H9 (cell line): ENCODE results near the gene PPP1R15A. TPM values are rescaled to one million over a fixed set of nuclear protein-coding genes. Genes with fewer than 3 reads are reported as not detected.

ENCODE experiments used
- DNase-seq: peaks from one replicate; pipeline ENCODE4 v3.0.0-alpha.2; 2017
- H2AFZ ChIP-seq: one replicate; pipeline ENCODE4 v1.6.1; 2013; ENCODE audit warnings: mild to moderate bottlenecking, low read length, control low read depth, moderate library complexity
- H2AK5ac ChIP-seq: 2 replicates; pipeline ENCODE4 v1.6.1; 2013; ENCODE audit warnings: low read length, control low read depth, mixed read lengths; ENCODE audit not compliant: insufficient read length
- H2BK120ac ChIP-seq: one replicate; pipeline ENCODE4 v1.6.1; 2013; ENCODE audit warnings: low read depth, mild to moderate bottlenecking, low read length, control low read depth, inconsistent platforms; ENCODE audit not compliant: poor library complexity, severe bottlenecking
- H2BK12ac ChIP-seq: 2 replicates; pipeline ENCODE4 v1.6.1; 2013; ENCODE audit warnings: low read length, control low read depth, mixed read lengths, low read depth; ENCODE audit not compliant: insufficient read length
- H2BK15ac ChIP-seq: 2 replicates; pipeline ENCODE4 v1.6.1; 2013; ENCODE audit warnings: low read depth, low read length, control low read depth
- H2BK20ac ChIP-seq: one replicate; pipeline ENCODE4 v1.6.1; 2013; ENCODE audit warnings: low read depth, mild to moderate bottlenecking, low read length, control low read depth, inconsistent platforms; ENCODE audit not compliant: poor library complexity, severe bottlenecking
- H2BK5ac ChIP-seq: 2 replicates; pipeline ENCODE4 v1.6.1; 2013; ENCODE audit warnings: low read length, control low read depth, mixed read lengths; ENCODE audit not compliant: insufficient read length
- H3K14ac ChIP-seq: 2 replicates; pipeline ENCODE4 v1.6.1; 2013; ENCODE audit warnings: low read length, control low read depth; ENCODE audit not compliant: insufficient read depth
- H3K18ac ChIP-seq: 2 replicates; pipeline ENCODE4 v1.6.1; 2013; ENCODE audit warnings: low read depth, mild to moderate bottlenecking, mixed read lengths, low read length, control low read depth; ENCODE audit not compliant: insufficient read length
- H3K23ac ChIP-seq: 2 replicates; pipeline ENCODE4 v1.6.1; 2013; ENCODE audit warnings: low read length, control low read depth, mixed read lengths, low read depth; ENCODE audit not compliant: insufficient read length
- H3K23me2 ChIP-seq: 2 replicates; pipeline ENCODE4 v1.6.1; 2013; ENCODE audit warnings: low read depth, mild to moderate bottlenecking, mixed read lengths, low read length, control low read depth; ENCODE audit not compliant: insufficient read length, poor library complexity, severe bottlenecking
- H3K27ac ChIP-seq: 2 replicates; pipeline ENCODE4 v1.5.1; 2013; ENCODE audit warnings: low read length, control low read depth, mixed read lengths, low read depth; ENCODE audit not compliant: insufficient read length
- H3K27me3 ChIP-seq: 2 replicates; pipeline ENCODE4 v1.6.1; 2013; ENCODE audit warnings: low read length, control low read depth, inconsistent platforms; ENCODE audit not compliant: insufficient read depth
- H3K4ac ChIP-seq: 2 replicates; pipeline ENCODE4 v1.6.1; 2013; ENCODE audit warnings: low read depth, mild to moderate bottlenecking, control low read depth, inconsistent platforms, low read length, moderate library complexity
- H3K4me1 ChIP-seq: 2 replicates; pipeline ENCODE4 v1.6.1; 2013; ENCODE audit warnings: low read length, control low read depth, inconsistent platforms; ENCODE audit not compliant: insufficient read depth
- H3K4me2 ChIP-seq: 2 replicates; pipeline ENCODE4 v1.6.1; 2013; ENCODE audit warnings: low read length, control low read depth, mixed read lengths; ENCODE audit not compliant: insufficient read length, insufficient read depth
- H3K56ac ChIP-seq: 2 replicates; pipeline ENCODE4 v1.6.1; 2013; ENCODE audit warnings: low read depth, mild to moderate bottlenecking, mixed read lengths, low read length, control low read depth; ENCODE audit not compliant: insufficient read length
- H3K79me1 ChIP-seq: 2 replicates; pipeline ENCODE4 v1.6.1; 2013; ENCODE audit warnings: low read depth, mild to moderate bottlenecking, moderate library complexity, low read length, control low read depth, inconsistent platforms; ENCODE audit not compliant: insufficient read depth, poor library complexity, severe bottlenecking
- H3K79me2 ChIP-seq: 2 replicates; pipeline ENCODE4 v1.6.1; 2013; ENCODE audit warnings: low read length, control low read depth, inconsistent platforms; ENCODE audit not compliant: insufficient read depth
- H3K9ac ChIP-seq: 2 replicates; pipeline ENCODE4 v1.6.1; 2013; ENCODE audit warnings: low read length, control low read depth, mixed read lengths; ENCODE audit not compliant: insufficient read length; ENCODE audit errors: extremely low read depth
- H3K9me3 ChIP-seq: one replicate; pipeline ENCODE4 v1.6.1; 2013; ENCODE audit warnings: low read depth, low read length, inconsistent platforms; ENCODE audit not compliant: control insufficient read depth
- H3T11ph ChIP-seq: one replicate; pipeline ENCODE4 v1.6.1; 2013; ENCODE audit warnings: mild to moderate bottlenecking, low read length, control low read depth, inconsistent platforms
- H4K20me1 ChIP-seq: one replicate; pipeline ENCODE4 v1.6.1; 2013; ENCODE audit not compliant: control insufficient read depth, insufficient read length, insufficient read depth
- H4K5ac ChIP-seq: 2 replicates; pipeline ENCODE4 v1.6.1; 2013; ENCODE audit warnings: low read depth, mild to moderate bottlenecking, mixed read lengths, low read length, control low read depth; ENCODE audit not compliant: insufficient read length
- H4K8ac ChIP-seq: replicated peaks from 2 replicates; pipeline ENCODE4 v1.6.1; 2013; ENCODE audit warnings: low read length, control low read depth, mixed read lengths, low read depth; ENCODE audit not compliant: insufficient read length
- H4K91ac ChIP-seq: 2 replicates; pipeline ENCODE4 v1.6.1; 2013; ENCODE audit warnings: low read depth, mild to moderate bottlenecking, moderate library complexity, mixed read lengths, low read length, control low read depth; ENCODE audit not compliant: insufficient read length
- H3K27ac Mint-ChIP-seq, 3 experiments: 2 replicates in 2 of 3; 3 replicates in 1 of 3; pipeline ENCODE4 v1.8.0; 2020 to 2021; ENCODE audit warnings: mixed read lengths in 3 of 3, mild to moderate bottlenecking in 1 of 3, moderate library complexity in 1 of 3
- H3K27me3 Mint-ChIP-seq: 2 replicates; pipeline ENCODE4 v1.8.0; 2021; ENCODE audit warnings: low read depth, mild to moderate bottlenecking, moderate library complexity, mixed read lengths
- H3K36me3 Mint-ChIP-seq, 3 experiments: 2 replicates in 2 of 3; 3 replicates in 1 of 3; pipeline ENCODE4 v1.8.0; 2020 to 2021; ENCODE audit warnings: low read depth in 3 of 3, mixed read lengths in 3 of 3; ENCODE audit not compliant: insufficient read depth in 1 of 3
- H3K4me1 Mint-ChIP-seq, 2 experiments: 2 replicates each; pipeline ENCODE4 v1.8.0; 2020; ENCODE audit warnings: mixed read lengths in 2 of 2
- H3K4me3 Mint-ChIP-seq, 2 experiments: 2 replicates in 1 of 2; 3 replicates in 1 of 2; pipeline ENCODE4 v1.8.0; 2020 to 2021; ENCODE audit warnings: mild to moderate bottlenecking in 2 of 2, mixed read lengths in 2 of 2, moderate library complexity in 1 of 2
- H3K9me3 Mint-ChIP-seq, 2 experiments: 2 replicates in 1 of 2; 3 replicates in 1 of 2; pipeline ENCODE4 v1.8.0; 2020; ENCODE audit warnings: mild to moderate bottlenecking in 2 of 2, mixed read lengths in 2 of 2, moderate library complexity in 1 of 2
- WGBS: extraction: QIAGEN DNeasy Blood & Tissue Kit; methylation state at CpG from one replicate; pipeline ENCODE4 v1.1.7; 2013; ENCODE audit warnings: missing lambda C conversion rate, low lambda C conversion rate, mixed read lengths; ENCODE audit not compliant: insufficient read length; ENCODE audit errors: extremely low coverage; 5-methylcytosine and 5-hydroxymethylcytosine counted together
- total RNA-seq: library from RNA; stranded (reverse); gene quantifications from 2 replicates; pipeline ENCODE4 v1.2.1, GENCODE V29; 2021
- TF ChIP-seq, protein P1 (sequence below): fragments of 200-600 bp; sonication (generic); conservative IDR thresholded peaks from 3 replicates; pipeline ENCODE4 v1.8.0; 2021; ENCODE audit warnings: antibody characterized with exemption, mild to moderate bottlenecking

The PPP1R15A gene
- total RNA-seq, 1 experiment from 2014 or later = 17.2 TPM

DNA sequence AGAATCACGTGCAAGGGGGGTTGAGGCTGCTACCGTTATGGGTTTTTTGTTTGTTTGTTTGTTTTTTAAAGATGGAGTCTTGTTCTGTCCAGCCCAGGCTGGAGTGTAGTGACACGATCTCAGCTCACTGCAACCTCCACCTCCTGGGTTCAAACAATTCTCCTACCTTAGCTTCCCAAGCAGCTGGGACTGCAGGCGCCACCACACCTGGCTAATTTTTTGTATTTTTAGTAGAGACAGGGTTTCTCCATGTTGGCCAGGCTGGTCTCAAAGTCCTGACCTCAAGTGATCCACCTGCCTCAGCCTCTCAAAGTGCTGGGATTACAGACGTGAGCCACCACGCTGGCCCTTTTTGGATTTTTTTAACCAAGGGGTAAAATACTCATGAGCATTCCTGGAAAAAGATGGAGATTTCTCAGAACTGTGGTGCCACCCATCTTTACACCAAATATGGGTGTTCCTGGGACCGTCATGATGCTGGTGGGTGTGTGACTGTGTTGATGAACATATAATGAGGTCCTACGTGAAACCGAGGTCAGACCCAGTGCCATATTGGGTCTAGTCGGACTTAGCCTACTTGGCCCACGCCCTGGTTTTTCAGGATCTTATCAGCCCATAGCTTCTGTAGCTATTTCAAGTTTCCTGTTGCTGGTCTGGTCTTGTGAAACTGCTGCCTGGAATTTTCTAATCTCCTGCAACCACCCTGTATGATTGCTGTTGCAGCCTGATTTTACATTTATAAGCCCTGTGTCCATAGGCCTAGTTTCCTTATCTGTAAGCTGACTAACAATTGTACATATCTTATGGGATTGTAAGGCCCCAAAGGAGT lies 6.2 kb downstream of the PPP1R15A start:
- Histone ChIP-seq H2BK5ac (no peak overlapping the region), H2AK5ac (no peak overlapping the region), H4K5ac (no peak overlapping the region), H3K18ac (no peak overlapping the region), H3K79me1 (peaks cover 9% of the 10 kb centered on the region), H3T11ph (no peak overlapping the region), H3K23me2 (peaks cover 1% of the 10 kb centered on the region), H3K79me2 (peaks cover under 1% of the 10 kb centered on the region; the same call in 1 of the 2 replicates), H3K4ac (no peak overlapping the region), H3K9ac (no peak overlapping the region), H3K56ac (no peak overlapping the region), H2BK12ac (no peak overlapping the region), H3K4me1 (peaks cover under 1% of the 10 kb centered on the region), H3K14ac (no peak overlapping the region), H2BK120ac (no peak overlapping the region), H3K9me3 (no peaks in the 10 kb centered on the region), H2AFZ (no peak overlapping the region), H4K91ac (no peak overlapping the region), H4K8ac (no peak overlapping the region), H2BK20ac (no peak overlapping the region), H4K20me1 (no peaks in the 10 kb centered on the region), H2BK15ac (no peak overlapping the region), H3K27me3 (no peaks in the 10 kb centered on the region), H3K23ac (no peak overlapping the region), H3K27ac (no peak overlapping the region), H3K4me2 (no peak overlapping the region)
- no peaks in the 10 kb centered on the region for H3K9me3 Mint-ChIP-seq
- no CpG with 5 or more reads among the region's 11 CpGs for WGBS
- H3K27ac Mint-ChIP-seq = peak overlapping the region in 1 of 3 experiments; percentile 80; a peak in 3 of 7 replicates
- H3K27me3 Mint-ChIP-seq = no peaks in the 10 kb centered on the region
- DNase-seq = no peak
- H3K4me3 Mint-ChIP-seq = no peak overlapping the region
- peaks cover 25 to 27% of the 10 kb centered on the region in 2 experiments for H3K4me1 Mint-ChIP-seq
- peaks cover 22 to 44% (median 40%) of the 10 kb centered on the region in 3 experiments for H3K36me3 Mint-ChIP-seq
- TF ChIP-seq, protein P1, sequence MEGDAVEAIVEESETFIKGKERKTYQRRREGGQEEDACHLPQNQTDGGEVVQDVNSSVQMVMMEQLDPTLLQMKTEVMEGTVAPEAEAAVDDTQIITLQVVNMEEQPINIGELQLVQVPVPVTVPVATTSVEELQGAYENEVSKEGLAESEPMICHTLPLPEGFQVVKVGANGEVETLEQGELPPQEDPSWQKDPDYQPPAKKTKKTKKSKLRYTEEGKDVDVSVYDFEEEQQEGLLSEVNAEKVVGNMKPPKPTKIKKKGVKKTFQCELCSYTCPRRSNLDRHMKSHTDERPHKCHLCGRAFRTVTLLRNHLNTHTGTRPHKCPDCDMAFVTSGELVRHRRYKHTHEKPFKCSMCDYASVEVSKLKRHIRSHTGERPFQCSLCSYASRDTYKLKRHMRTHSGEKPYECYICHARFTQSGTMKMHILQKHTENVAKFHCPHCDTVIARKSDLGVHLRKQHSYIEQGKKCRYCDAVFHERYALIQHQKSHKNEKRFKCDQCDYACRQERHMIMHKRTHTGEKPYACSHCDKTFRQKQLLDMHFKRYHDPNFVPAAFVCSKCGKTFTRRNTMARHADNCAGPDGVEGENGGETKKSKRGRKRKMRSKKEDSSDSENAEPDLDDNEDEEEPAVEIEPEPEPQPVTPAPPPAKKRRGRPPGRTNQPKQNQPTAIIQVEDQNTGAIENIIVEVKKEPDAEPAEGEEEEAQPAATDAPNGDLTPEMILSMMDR = no peak
